Kidney epithelial cell (primary cell): ENCODE results near the gene STX3. TPM values are rescaled to one million over a fixed set of nuclear protein-coding genes. Genes with fewer than 3 reads are reported as not detected.

Experiments
- DNase-seq: peaks from one replicate; pipeline ENCODE4 v3.0.0-alpha.2; 2010; ENCODE audit warnings: low read depth
- H3K27me3 ChIP-seq: 2 replicates; pipeline ENCODE4 v1.6.0; 2011; ENCODE audit warnings: low read length; ENCODE audit not compliant: control insufficient read depth, insufficient read depth
- H3K36me3 ChIP-seq: 2 replicates; pipeline ENCODE4 v1.5.1; 2011; ENCODE audit warnings: low read length; ENCODE audit not compliant: control insufficient read depth, insufficient read depth
- H3K4me3 ChIP-seq: 2 replicates; pipeline ENCODE4 v1.5.1; 2011; ENCODE audit warnings: low read depth, mild to moderate bottlenecking, control low read depth, low read length
- CTCF ChIP-seq: IDR thresholded peaks from 2 replicates; pipeline ENCODE4 v1.5.1; 2011; ENCODE audit warnings: mild to moderate bottlenecking, moderate library complexity, low read length, control low read depth, inconsistent platforms; ENCODE audit not compliant: insufficient read depth, poor library complexity, severe bottlenecking
- total RNA-seq: library from RNA; depleted of rRNA; stranded (reverse); fragments of >200 nt; gene quantifications from 2 replicates; pipeline ENCODE4 v1.2.3, GENCODE V29; 2015

STX3 gene
- total RNA-seq = 64.0 and 73.5 TPM in 2 replicates

GRCh38 chr11:59754859-59755700 is at the start of gene STX3:
TSS of gene STX3 (plus strand) at chr11:59755376. CDS start at chr11:59755606, 230 bp downstream.
- Histone ChIP-seq H3K27me3 (no peaks in the 10 kb centered on the region), H3K36me3 (peaks cover 1% of the 10 kb centered on the region), H3K4me3 (peak within 1 kb of the TSS; percentile 81)
- DNase-seq = no peak
- no peak for TF ChIP-seq CTCF

DNA sequence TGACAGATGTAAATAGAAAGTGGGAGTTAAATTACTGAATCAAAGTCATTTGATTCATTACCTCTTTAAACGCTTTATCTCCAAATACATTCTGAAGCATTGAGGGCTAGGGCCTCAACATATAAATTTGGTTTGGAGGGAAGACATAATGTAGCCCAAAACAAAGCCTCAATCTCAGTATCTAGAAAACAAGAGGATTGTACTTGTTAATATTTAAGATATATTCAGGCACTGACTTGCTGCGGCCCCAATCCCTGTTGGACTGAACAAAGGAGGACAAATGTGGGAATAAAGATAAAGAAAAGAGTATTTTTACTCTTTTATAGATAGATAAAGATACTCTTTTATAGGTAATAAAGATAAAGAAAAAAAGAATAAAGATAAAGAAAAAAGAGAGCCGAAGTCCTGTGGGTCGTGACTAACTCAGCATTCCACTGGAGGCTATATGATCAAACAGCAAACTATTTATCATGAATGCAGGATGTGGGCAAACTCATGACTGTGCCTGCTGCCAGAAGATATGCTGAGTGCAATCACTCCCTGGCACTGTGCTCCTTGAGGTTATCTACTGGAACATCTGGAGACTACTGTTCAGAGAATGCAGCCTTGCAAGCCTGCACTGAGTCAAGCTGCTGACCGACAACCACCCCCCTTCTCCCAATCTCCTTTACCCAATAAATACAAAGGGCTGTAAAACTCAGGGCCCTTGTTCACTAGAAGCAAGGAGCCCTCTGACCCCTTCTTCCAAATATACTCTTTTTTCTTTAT is 48.5 kb upstream of the STX3 start:
- TF ChIP-seq CTCF = no peak
- no peaks in the 10 kb centered on the region for H3K27me3 ChIP-seq
- H3K4me3 ChIP-seq = no peak overlapping the region
- peak; percentile 72 for DNase-seq
- no peaks in the 10 kb centered on the region for H3K36me3 ChIP-seq

GRCh38 chr11:59707371-59707770 is 47.8 kb upstream of the STX3 start:
- no peak for TF ChIP-seq CTCF
- H3K27me3 ChIP-seq = no peaks in the 10 kb centered on the region
- no peak overlapping the region for H3K4me3 ChIP-seq
- DNase-seq = no peak
- H3K36me3 ChIP-seq = no peaks in the 10 kb centered on the region

- Histone ChIP-seq H3K27me3 (no peaks in the 10 kb centered on the region), H3K4me3 (no peak overlapping the region), H3K36me3 (no peaks in the 10 kb centered on the region)
- no peak for DNase-seq
- TF ChIP-seq CTCF = no peak
Measured at GRCh38 chr11:59708537-59708936, 46.6 kb upstream of the STX3 start.

- no peak overlapping the region for H3K4me3 ChIP-seq
- DNase-seq = no peak
- H3K36me3 ChIP-seq = no peaks in the 10 kb centered on the region
- no peaks in the 10 kb centered on the region for H3K27me3 ChIP-seq
- no peak for TF ChIP-seq CTCF
Measured at GRCh38 chr11:59710136-59710847, 44.9 kb upstream of the STX3 start.
